ENCODE data around the gene RLF.

The RLF gene, protein sequence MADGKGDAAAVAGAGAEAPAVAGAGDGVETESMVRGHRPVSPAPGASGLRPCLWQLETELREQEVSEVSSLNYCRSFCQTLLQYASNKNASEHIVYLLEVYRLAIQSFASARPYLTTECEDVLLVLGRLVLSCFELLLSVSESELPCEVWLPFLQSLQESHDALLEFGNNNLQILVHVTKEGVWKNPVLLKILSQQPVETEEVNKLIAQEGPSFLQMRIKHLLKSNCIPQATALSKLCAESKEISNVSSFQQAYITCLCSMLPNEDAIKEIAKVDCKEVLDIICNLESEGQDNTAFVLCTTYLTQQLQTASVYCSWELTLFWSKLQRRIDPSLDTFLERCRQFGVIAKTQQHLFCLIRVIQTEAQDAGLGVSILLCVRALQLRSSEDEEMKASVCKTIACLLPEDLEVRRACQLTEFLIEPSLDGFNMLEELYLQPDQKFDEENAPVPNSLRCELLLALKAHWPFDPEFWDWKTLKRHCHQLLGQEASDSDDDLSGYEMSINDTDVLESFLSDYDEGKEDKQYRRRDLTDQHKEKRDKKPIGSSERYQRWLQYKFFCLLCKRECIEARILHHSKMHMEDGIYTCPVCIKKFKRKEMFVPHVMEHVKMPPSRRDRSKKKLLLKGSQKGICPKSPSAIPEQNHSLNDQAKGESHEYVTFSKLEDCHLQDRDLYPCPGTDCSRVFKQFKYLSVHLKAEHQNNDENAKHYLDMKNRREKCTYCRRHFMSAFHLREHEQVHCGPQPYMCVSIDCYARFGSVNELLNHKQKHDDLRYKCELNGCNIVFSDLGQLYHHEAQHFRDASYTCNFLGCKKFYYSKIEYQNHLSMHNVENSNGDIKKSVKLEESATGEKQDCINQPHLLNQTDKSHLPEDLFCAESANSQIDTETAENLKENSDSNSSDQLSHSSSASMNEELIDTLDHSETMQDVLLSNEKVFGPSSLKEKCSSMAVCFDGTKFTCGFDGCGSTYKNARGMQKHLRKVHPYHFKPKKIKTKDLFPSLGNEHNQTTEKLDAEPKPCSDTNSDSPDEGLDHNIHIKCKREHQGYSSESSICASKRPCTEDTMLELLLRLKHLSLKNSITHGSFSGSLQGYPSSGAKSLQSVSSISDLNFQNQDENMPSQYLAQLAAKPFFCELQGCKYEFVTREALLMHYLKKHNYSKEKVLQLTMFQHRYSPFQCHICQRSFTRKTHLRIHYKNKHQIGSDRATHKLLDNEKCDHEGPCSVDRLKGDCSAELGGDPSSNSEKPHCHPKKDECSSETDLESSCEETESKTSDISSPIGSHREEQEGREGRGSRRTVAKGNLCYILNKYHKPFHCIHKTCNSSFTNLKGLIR (N-terminal part only)

GRCh38 chr1:40161125-40161887, at the start of gene RLF:
RLF (plus strand) TSS chr1:40161387; CDS start chr1:40161400, 13 bp downstream.
- H3K36me3 ChIP-seq (ENCODE audit: control insufficient read depth, insufficient read depth, low read length): no peaks in the 10 kb centered on the region
- peak within 1 kb of the TSS; percentile 90 for H3K9ac ChIP-seq (ENCODE audit: low read depth, low read length)
- H3K4me1 ChIP-seq (ENCODE audit: control insufficient read depth, insufficient read depth, low read length): peaks cover 2% of the 10 kb centered on the region
- H3K27me3 ChIP-seq (ENCODE audit: control insufficient read depth, insufficient read depth, low read length): no peaks in the 10 kb centered on the region
- peak within 1 kb of the TSS; percentile 90 for H3K4me3 ChIP-seq (ENCODE audit: low read depth, low read length)
- no peaks in the 10 kb centered on the region for H3K9me3 ChIP-seq (ENCODE audit: control insufficient read depth, insufficient read depth, low read length)

GRCh38 chr1:40114400-40114799, 46.8 kb upstream of the RLF start:
- H3K9me3 ChIP-seq (ENCODE audit: control insufficient read depth, insufficient read depth, low read length): no peaks in the 10 kb centered on the region
- H3K4me1 ChIP-seq (ENCODE audit: control insufficient read depth, insufficient read depth, low read length): no peaks in the 10 kb centered on the region
- H3K36me3 ChIP-seq (ENCODE audit: control insufficient read depth, insufficient read depth, low read length): no peaks in the 10 kb centered on the region
- H3K9ac ChIP-seq (ENCODE audit: low read depth, low read length): no peak overlapping the region
- no peak overlapping the region for H3K4me3 ChIP-seq (ENCODE audit: low read depth, low read length)
- no peaks in the 10 kb centered on the region for H3K27me3 ChIP-seq (ENCODE audit: control insufficient read depth, insufficient read depth, low read length)

DNA sequence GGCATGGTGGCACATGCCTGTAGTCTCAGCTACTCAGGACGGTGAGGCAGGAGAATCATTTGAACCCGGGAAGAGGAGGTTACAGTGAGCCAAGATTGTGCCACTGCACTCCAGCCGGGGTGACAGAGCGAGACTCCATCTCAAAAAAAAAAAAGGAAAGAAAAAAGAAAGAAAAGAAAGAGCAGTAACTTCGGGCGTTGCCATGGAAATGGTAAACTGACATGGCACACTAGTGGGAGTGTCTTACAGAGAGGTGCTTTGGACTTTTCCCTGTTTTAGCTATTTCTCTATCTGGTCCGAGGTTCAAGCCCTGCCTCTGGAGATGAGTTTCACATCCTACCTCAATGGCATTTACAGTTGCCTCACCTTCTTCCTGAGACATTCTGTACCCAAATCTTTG, 41.1 kb upstream of the RLF start:
- H3K9me3 ChIP-seq (ENCODE audit: control insufficient read depth, insufficient read depth, low read length): no peaks in the 10 kb centered on the region
- no peak overlapping the region for H3K4me3 ChIP-seq (ENCODE audit: low read depth, low read length)
- no peaks in the 10 kb centered on the region for H3K36me3 ChIP-seq (ENCODE audit: control insufficient read depth, insufficient read depth, low read length)
- no peaks in the 10 kb centered on the region for H3K4me1 ChIP-seq (ENCODE audit: control insufficient read depth, insufficient read depth, low read length)
- no peaks in the 10 kb centered on the region for H3K27me3 ChIP-seq (ENCODE audit: control insufficient read depth, insufficient read depth, low read length)
- no peak overlapping the region for H3K9ac ChIP-seq (ENCODE audit: low read depth, low read length)

DNA sequence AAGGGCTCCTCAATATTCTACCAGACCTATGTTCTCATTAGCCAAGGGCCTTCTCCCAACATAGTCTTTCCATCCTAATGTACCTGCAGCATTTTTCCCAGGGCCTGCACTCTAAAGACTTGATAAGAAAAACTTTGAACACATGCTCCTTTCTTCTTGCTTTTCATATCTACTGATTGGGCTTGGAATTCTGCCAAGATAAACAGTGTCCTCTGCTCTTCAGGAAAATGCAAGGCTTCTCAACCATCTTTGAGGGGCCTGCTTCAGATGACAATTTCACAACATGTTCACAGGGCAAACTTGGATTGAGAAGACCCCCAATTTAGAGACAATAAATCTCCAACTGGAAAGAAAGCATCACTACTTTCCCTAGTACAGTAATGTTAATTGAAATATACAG, 38.3 kb upstream of the RLF start:
- no peaks in the 10 kb centered on the region for H3K36me3 ChIP-seq (ENCODE audit: control insufficient read depth, insufficient read depth, low read length)
- H3K4me3 ChIP-seq (ENCODE audit: low read depth, low read length): no peak overlapping the region
- no peak overlapping the region for H3K9ac ChIP-seq (ENCODE audit: low read depth, low read length)
- H3K27me3 ChIP-seq (ENCODE audit: control insufficient read depth, insufficient read depth, low read length): no peaks in the 10 kb centered on the region
- H3K4me1 ChIP-seq (ENCODE audit: control insufficient read depth, insufficient read depth, low read length): no peaks in the 10 kb centered on the region
- no peaks in the 10 kb centered on the region for H3K9me3 ChIP-seq (ENCODE audit: control insufficient read depth, insufficient read depth, low read length)

DNA sequence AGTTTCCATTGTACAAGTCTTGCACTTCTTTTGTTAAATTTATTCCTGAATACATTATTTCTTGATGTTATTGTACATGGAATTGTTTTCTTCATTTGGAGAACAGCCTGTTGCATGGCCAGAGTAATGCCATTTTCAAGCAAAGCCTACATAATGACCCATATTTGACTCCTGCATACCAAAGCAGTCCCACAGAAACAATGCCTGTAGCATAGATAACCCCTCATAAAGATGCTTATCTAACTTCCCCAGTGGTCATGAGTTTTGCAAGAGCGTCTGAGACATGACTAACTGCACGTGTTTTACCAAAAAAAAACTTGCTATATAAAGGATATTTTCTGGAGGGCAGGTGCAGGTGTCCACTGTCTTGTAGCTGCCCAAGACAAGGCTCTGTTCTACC, 30.3 kb upstream of the RLF start:
- no peaks in the 10 kb centered on the region for H3K4me1 ChIP-seq (ENCODE audit: control insufficient read depth, insufficient read depth, low read length)
- no peak overlapping the region for H3K9ac ChIP-seq (ENCODE audit: low read depth, low read length)
- H3K27me3 ChIP-seq (ENCODE audit: control insufficient read depth, insufficient read depth, low read length): no peaks in the 10 kb centered on the region
- no peak overlapping the region for H3K4me3 ChIP-seq (ENCODE audit: low read depth, low read length)
- H3K36me3 ChIP-seq (ENCODE audit: control insufficient read depth, insufficient read depth, low read length): no peaks in the 10 kb centered on the region
- H3K9me3 ChIP-seq (ENCODE audit: control insufficient read depth, insufficient read depth, low read length): no peaks in the 10 kb centered on the region

DNA sequence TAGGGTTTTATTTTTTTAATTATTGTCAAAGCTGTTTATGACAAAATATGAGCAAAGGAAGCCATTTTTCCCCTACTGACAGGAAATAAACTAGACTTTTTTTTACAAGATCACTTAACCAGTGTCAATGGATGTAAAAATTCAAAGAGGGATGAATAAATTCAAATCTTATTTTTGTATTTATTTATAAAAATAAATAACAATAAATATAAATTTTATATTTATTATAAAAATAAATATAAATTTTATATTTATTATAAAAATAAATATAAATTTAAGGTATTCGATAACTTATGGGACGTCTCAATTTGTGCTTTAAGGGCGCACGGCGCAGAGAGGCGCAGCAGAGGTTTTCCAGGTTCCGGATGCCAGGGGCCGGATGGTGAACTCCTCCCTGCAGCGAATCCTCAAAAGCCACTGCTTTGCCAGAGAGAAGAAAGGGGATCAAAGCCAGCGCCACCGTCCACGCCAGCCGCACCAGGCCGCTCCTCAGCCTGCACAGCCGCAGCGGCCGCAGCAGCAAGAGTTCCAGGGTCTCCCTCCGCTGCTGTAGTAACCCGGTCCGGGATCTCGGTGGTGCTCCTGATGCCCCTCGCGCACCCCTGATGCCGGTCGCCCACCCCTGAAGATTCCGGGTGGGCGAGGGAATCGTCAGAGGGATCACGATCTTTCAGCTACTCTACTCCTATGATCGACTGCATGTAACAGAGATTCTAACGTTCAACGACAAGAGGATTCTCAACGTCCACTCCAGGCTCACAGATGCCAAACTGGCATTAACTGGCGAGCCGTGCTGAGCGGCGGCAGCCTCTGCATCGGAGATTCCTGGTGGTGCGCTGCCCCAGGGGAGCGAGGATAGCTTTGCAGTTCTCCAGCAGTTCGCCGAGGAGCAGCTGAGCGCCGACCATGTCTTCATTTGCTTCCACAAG, 28.5 kb upstream of the RLF start:
- Histone ChIP-seq H3K9me3 (ENCODE audit: control insufficient read depth, insufficient read depth, low read length) (no peaks in the 10 kb centered on the region), H3K27me3 (ENCODE audit: control insufficient read depth, insufficient read depth, low read length) (no peaks in the 10 kb centered on the region), H3K36me3 (ENCODE audit: control insufficient read depth, insufficient read depth, low read length) (no peaks in the 10 kb centered on the region), H3K4me3 (ENCODE audit: low read depth, low read length) (no peak overlapping the region), H3K4me1 (ENCODE audit: control insufficient read depth, insufficient read depth, low read length) (no peaks in the 10 kb centered on the region), H3K9ac (ENCODE audit: low read depth, low read length) (no peak overlapping the region)

DNA sequence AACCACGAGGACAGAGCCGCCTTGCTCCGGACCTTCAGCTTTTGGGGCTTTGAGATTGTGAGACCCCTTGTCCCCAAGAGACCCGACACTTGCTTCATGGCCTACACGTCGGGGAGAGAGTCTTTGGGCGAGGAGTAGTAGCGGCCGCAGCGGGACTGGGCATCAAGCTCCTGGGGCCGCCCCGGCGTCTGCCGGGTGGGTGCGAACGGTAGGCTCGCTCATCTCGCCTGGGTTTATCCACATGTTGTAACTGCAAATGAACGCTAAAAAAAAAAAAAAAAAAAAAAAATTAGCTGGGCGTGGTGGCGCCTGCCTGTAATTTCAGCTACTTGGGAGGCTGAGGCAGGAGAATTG, 27.9 kb upstream of the RLF start:
- H3K4me3 ChIP-seq (ENCODE audit: low read depth, low read length): no peak overlapping the region
- no peak overlapping the region for H3K9ac ChIP-seq (ENCODE audit: low read depth, low read length)
- no peaks in the 10 kb centered on the region for H3K36me3 ChIP-seq (ENCODE audit: control insufficient read depth, insufficient read depth, low read length)
- no peaks in the 10 kb centered on the region for H3K9me3 ChIP-seq (ENCODE audit: control insufficient read depth, insufficient read depth, low read length)
- H3K4me1 ChIP-seq (ENCODE audit: control insufficient read depth, insufficient read depth, low read length): no peaks in the 10 kb centered on the region
- H3K27me3 ChIP-seq (ENCODE audit: control insufficient read depth, insufficient read depth, low read length): no peaks in the 10 kb centered on the region

GRCh38 chr1:40133839-40134238, 27.3 kb upstream of the RLF start:
- Histone ChIP-seq H3K36me3 (ENCODE audit: control insufficient read depth, insufficient read depth, low read length) (no peaks in the 10 kb centered on the region), H3K27me3 (ENCODE audit: control insufficient read depth, insufficient read depth, low read length) (no peaks in the 10 kb centered on the region), H3K4me1 (ENCODE audit: control insufficient read depth, insufficient read depth, low read length) (no peaks in the 10 kb centered on the region), H3K4me3 (ENCODE audit: low read depth, low read length) (no peak overlapping the region), H3K9ac (ENCODE audit: low read depth, low read length) (no peak overlapping the region), H3K9me3 (ENCODE audit: control insufficient read depth, insufficient read depth, low read length) (no peaks in the 10 kb centered on the region)

GRCh38 chr1:40140211-40140973, 20.8 kb upstream of the RLF start:
- Histone ChIP-seq H3K4me3 (ENCODE audit: low read depth, low read length) (no peak overlapping the region), H3K9ac (ENCODE audit: low read depth, low read length) (no peak overlapping the region), H3K9me3 (ENCODE audit: control insufficient read depth, insufficient read depth, low read length) (no peaks in the 10 kb centered on the region), H3K36me3 (ENCODE audit: control insufficient read depth, insufficient read depth, low read length) (no peaks in the 10 kb centered on the region), H3K27me3 (ENCODE audit: control insufficient read depth, insufficient read depth, low read length) (peaks cover 11% of the 10 kb centered on the region), H3K4me1 (ENCODE audit: control insufficient read depth, insufficient read depth, low read length) (no peaks in the 10 kb centered on the region)
